Activated CD4-positive, CD25-positive, alpha-beta regulatory T cell (primary cell): ENCODE results near the gene SLX9.

Source experiments
- DNase-seq, 4 experiments: peaks; one replicate each; lab custom pipeline; 2025; lab: John Stamatoyannopoulos, UW

Gene SLX9

GRCh38 chr21:45003331-45004058 is 63.7 kb downstream of the SLX9 start:
- DNase-seq: no peak

DNA sequence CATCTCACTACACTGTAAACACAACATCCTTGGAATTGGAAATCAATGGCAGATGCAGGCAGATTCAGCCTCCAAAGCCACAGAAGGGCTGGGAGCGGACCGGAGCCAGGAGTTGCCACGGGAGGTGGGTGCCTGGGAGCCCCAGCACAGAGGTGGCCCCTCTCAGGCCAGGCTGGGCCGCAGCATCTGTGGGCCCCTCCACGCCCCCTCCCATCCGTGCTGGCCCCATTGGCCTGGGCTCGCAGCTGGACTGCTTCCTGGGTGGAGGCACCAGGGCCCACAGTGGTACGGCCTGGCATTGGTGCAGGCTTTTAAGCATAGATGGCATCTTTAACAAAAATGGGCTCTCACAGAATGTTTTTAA is 64.2 kb downstream of the SLX9 start:
- DNase-seq: no peak

GRCh38 chr21:45004481-45005247 is 64.8 kb downstream of the SLX9 start:
- no peak for DNase-seq

DNA sequence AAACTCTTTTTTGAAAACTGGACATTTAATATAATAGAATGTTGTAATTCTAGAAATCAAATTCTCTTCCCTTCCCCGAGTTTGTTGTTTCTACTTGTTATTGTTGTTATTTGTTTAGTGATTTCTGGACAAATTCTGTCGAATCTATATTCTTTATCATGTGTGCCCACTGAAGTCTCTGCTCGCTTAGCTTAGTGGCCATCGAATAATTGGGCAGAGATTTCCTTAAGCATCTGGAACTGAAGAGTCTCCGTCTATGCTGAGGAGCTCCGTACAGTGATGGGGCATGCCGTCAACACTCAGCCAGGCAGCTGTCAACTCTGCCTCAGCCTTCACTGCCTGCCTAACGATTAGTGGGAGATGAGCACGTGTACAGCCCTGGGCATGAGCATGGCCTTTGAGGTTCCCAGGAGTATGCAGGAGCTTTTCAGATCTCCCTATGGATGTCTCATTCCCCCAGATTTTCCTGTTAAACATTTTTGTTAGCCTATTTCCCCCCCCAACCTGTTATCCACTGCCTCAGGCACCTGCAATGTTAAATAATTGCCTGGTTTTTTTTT is 66.8 kb downstream of the SLX9 start:
- no peak for DNase-seq

- no peak for DNase-seq
Measured at GRCh38 chr21:45009616-45010015, 69.8 kb downstream of the SLX9 start.

DNA sequence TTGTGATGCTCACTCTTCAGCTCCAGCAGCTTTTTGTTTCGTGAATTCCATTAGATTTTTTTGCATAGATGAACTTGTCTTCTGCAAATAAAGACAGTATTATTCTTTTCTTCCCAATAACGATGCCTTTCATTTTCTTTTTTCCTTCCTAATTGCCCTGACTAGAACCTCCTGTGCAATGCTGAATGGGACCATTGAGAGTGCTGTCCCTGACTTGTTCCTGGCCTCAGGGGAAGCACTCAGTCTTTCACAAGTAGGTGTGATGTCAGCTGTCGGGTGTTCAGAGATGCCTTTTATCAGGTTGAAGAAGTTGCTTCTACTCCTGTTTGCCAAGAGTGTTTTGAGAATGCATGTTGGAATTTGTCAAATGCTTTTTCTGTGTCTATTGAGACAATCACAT is 70.3 kb downstream of the SLX9 start:
- no peak for DNase-seq

- no peak for DNase-seq
Measured at GRCh38 chr21:45010860-45011259, 71.0 kb downstream of the SLX9 start.

DNA sequence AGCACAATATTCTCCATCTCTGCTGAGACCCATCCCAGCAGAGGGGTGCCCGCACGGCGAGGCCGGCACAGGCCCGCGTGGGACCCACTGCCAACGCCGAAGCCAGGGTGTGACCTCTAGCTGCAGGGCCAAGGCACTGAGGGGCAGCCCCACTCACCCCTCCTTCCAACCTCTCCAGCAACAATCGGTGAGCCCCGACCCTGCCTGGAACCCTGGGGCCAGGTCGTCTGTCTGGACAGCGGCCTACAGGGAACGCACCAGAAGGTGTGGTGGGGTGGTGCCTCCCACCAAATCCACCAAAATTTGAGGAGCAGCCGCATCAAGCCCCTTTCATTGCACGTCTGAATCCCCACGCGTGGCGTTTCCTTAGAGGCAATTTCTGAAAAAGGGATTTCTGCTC is 71.6 kb downstream of the SLX9 start:
- DNase-seq: no peak

DNA sequence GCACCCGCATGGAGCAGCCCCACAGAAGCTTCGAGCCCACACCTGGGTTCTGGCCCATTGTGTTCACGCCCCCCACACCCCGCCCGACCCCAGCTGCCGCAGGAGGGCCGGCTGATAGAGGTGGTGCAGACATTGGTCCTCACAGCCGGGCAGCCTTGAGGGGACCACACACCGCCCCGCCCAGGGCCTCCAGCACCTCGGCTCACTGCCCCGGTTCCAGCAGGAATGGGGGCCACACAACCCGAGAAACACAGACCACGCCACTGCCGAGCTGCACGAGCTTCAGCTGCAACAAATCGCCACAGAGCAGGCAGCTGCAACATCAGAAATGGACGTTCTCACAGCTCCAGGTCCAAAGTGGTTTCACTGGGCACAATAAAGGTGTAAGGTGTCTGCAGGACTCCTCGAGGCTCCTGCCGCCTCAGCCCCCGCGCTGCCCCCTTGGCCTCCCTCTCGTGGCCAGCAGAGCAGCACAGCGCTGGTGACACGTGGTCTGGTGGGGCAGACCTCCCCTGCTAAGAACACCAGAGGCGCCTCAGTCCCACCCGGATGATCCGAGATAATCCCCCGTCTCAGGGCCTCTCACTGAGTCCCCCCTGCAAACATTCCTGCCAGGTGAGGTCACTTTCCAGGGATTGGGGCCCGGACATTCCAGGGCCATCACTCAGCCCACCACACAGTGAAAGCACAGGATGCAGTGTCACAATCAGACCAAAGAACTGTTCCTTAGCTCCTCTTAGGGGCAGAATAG is 72.3 kb downstream of the SLX9 start:
- DNase-seq: no peak

GRCh38 chr21:45012662-45013259 is 72.9 kb downstream of the SLX9 start:
- no peak for DNase-seq

GRCh38 chr21:45013260-45013841 is 73.5 kb downstream of the SLX9 start:
- no peak for DNase-seq

- DNase-seq: no peak
Measured at GRCh38 chr21:45014747-45015468, 75.1 kb downstream of the SLX9 start.

DNA sequence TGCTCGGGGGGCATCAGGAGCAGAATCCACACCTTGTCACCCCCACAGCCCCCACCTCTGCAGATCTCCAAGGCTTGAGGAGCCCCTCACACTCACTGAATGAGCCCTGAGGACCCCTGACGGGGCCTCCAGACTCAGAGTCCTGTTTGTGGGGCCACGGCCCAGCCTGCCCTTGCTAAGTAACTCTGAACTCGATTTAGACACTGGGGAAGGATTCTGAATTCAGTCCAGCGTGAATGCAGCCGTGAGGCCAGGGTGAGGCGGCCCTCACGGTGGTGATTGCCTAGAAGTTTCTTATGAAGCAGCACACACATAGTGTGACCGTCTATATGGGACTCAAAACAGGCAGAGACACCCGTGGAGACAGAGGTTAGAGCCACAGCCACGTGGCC is 75.6 kb downstream of the SLX9 start:
- no peak for DNase-seq

- DNase-seq: no peak
Measured at GRCh38 chr21:45016031-45016405, 76.2 kb downstream of the SLX9 start.

DNA sequence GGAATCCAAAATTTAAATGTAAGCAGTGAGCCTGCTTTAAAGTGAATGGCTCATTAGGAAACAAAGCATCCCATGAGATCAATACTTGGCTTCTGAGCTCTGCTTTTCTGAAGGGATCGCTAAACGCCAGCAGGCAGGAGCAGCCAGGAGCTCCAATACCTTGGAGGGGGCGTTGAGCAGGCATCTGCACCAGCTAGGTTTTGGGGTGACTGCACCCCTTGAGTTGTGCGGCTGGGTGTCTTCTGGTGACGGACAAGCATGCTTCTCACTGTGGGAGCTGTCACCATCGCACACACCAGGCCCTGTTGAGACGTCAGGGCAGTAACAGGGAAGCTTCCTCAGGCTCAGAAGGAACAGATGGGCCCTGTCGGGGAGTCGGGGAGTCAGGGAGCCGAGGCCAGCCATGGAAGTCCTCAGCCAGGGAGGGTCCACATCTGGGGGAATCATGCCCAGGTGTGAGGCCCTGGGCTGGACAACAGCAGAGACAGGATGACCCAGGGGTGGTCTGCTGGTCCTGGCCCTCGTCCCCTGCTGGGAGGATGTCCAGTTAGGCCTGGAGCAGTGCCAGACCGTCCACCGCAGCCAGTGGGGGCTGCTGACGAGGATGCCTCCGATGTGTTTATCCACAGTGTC is 76.7 kb downstream of the SLX9 start:
- DNase-seq: no peak

GRCh38 chr21:45017039-45017960 is 77.5 kb downstream of the SLX9 start:
- DNase-seq: no peak

GRCh38 chr21:45018131-45019075 is 78.6 kb downstream of the SLX9 start:
- DNase-seq: no peak

DNA sequence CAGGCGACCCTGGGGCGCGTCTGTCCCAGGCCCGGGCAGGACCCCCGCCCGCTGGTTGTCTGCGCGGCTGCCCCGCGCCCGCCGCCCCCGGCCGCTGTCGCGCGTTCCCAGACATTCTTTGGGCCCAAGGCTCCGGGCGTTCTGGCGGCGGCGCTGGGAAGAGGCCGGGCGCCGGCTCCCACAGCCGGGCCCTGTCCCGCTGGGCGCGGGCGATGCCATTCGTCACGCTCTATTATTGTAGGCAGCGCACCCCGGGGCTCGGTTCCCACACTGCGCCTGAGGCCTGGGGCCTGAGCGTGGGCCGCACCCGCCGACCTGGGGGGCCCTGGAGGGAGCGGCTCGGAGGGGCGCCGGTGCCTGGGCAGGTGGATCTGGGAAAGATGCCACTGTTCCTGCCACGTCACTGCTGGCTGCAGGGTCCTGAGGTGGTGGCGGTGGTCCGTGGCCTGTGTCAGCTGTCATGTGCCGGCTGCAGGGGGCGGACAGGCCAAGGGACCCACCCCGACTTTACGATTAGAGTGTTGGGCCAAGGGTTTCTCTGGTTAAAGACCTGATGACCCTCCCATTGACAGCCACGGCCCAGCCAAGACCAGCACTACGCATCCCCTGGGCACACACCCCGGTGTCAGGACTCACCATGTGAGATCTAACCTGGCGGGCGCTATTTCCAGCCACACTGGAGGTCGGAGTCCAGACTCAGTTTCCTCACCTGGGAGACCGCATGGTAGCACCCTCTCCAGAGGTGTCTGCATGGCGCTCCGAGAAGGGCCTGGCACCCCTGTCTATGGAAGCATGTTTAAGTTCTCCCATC is 79.5 kb downstream of the SLX9 start:
- DNase-seq: no peak
